Activated CD4-positive, CD25-positive, alpha-beta regulatory T cell (primary cell): ENCODE measurements around the gene CATSPERZ.

ENCODE experiments used
- DNase-seq, 4 experiments: peaks; one replicate each; lab custom pipeline; 2025; lab: John Stamatoyannopoulos, UW

CATSPERZ gene

GRCh38 chr11:64264371-64264852 is 35.7 kb upstream of the CATSPERZ start:
- DNase-seq: no peak

DNA sequence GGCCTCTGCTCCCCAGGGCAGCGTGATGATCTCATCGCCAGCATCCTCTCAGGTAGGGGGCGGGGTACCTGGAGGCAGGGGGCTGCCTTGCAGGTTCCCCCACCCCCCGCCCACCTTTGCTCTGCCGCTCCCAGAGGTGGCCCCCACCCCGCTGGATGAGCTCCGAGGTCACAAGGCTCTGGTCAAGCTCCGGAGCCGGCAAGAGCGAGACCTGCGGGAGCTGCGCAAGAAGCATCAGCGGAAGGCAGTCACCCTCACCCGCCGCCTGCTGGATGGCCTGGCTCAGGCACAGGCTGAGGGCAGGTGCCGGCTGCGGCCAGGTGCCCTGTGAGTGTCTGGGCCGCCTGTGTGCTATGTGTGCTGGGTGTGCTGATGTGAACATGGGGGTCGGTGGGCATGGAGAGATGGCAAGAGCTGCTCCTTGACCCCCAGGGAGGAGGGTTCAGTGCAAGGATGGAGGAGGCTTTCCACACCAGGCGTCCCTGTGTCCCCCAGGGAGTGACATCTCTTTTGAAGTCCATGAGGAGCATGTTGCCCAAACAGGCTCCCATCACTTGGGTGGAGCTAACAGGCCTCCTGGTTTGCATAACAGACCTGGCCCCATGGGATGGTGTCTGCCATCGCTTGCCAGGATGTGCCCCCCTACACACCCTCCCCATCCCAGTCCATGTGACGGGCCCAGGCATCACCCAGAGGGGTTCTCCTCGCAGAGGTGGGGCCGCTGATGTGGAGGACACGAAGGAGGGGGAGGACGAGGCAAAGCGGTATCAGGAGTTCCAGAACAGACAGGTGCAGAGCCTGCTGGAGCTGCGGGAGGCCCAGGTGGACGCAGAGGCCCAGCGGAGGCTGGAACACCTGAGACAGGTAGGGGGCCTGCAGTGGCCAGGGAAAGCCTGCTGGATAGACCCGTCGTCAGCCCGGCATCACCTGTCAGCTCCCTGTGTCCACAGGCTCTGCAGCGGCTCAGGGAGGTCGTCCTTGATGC is 34.7 kb upstream of the CATSPERZ start:
- DNase-seq: no peak

DNA sequence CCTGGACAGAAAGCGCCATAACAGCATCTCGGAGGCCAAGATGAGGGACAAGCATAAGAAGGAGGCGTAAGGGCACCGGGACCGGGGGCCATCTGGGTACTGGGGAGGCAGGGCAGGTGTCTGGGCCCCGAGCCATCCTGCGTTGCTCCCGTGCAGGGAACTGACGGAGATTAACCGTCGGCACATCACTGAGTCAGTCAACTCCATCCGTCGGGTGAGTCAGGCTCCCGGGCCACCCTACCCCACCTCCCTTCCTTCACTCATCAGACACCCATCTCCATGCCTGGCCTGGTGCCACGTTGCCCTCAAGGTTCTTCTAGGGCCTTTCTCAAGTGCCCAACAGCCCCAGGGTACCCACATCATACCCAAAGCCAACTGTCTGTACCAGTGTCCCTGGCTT is 33.8 kb upstream of the CATSPERZ start:
- no peak for DNase-seq

GRCh38 chr11:64267207-64267945 is 32.8 kb upstream of the CATSPERZ start:
- no peak for DNase-seq

- DNase-seq: no peak
These were observed 31.9 kb upstream of the CATSPERZ start for GRCh38 chr11:64268025-64268892.

GRCh38 chr11:64268893-64269539 is 31.1 kb upstream of the CATSPERZ start:
- DNase-seq: peak in 1 of 4 experiments; percentile 25

- DNase-seq: peak; percentile 92 to 94 (median 93)
These were observed 30.5 kb upstream of the CATSPERZ start for GRCh38 chr11:64269540-64270220.

- no peak for DNase-seq
These were observed 24.9 kb upstream of the CATSPERZ start for GRCh38 chr11:64275031-64275800.

DNA sequence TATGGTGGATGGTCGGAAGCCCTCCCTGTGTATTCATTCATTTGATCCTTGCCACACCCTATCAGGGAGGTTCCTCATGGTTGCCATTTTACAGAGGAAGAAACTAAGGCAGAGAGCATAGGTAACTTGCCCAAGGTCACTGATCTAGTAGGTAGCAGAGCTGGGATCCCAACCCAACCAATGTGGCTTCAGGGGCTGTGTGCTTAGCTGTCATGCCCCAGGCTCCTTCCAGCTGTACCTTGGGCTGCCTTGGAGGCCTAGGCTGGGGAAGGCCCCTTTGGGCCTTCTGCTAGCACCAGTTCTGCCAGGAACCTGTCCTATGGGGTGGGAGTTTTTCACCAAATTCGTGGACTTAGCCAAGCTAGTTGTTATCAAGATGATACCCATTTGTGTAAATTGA is 24.3 kb upstream of the CATSPERZ start:
- no peak for DNase-seq

GRCh38 chr11:64276653-64277431 is 23.3 kb upstream of the CATSPERZ start:
- DNase-seq: no peak

DNA sequence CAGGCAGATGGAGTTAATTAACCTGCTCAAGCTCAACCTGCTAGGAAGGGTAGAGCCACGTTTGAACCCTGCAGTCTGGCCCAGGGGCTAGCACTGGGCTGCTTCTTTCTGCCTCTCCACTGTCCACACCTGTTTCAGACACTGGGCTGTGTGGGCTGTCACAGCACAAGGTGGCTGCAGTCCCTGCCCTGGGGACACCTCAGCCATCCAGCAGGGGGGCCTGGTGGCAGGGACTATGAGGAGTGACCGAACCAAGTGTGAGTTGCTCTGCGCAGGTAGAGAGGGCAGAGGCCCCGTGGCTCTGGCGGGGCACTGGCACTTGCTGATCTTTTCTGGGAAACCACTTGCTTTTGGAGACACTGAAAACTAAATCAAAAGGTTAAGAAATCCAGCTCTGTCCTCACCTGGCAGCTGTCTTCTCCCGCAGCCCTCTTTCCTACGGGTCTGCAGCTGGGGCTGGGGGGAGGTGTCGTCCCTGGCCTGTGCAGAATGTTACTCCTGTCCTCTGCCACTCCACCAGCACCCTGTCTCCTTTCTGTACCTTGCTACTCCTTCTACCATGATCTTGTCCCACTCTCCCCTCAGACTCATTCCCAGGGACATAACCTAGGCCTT is 21.5 kb upstream of the CATSPERZ start:
- no peak for DNase-seq

DNA sequence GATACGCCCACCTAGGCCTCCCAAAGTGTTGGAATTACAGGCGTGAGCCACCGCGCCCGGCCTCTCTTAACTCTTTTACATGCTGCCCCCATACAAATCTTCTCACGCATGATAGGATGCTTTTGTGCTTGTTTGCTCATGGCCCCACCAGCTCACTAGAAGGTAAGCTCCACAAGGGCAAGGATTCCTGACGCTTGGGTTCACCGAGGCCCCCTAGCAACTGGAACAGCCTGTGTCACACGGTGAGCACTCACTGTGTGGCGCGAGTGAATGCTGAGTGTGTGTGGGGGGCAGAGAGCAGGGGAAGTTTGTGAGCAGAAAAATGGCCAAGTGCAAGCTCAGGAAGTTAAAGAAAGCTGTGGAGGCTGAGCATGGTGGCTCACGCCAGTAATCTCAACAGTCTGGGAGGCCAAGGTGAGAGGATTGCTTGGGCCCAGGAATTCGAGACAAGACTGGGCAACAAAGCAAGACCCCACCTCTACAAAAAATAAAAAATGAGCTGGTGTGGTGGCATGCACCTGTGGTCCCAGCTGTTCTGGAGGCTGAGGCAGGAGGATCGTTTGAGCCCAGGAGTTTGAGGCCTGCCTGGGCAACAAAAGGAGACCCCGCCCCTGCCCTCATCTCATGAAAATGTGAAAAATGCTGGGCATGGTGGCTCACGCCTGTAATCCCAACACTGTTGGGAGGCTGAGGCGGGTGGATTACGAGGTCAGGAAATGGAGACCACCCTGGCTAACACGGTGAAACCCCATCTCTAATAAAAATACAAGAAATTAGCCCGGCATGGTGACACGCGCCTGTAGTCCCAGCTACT is 18.0 kb upstream of the CATSPERZ start:
- no peak for DNase-seq

GRCh38 chr11:64283092-64283491 is 17.1 kb upstream of the CATSPERZ start:
- no peak for DNase-seq

GRCh38 chr11:64284048-64284961 is 15.9 kb upstream of the CATSPERZ start, which contains the start of gene BAD:
Gene BAD, minus strand, starts transcription at chr11:64284665. Its CDS starts 297 bp downstream, at chr11:64284368.
- DNase-seq: peak; percentile 82 to 86 (median 84)

DNA sequence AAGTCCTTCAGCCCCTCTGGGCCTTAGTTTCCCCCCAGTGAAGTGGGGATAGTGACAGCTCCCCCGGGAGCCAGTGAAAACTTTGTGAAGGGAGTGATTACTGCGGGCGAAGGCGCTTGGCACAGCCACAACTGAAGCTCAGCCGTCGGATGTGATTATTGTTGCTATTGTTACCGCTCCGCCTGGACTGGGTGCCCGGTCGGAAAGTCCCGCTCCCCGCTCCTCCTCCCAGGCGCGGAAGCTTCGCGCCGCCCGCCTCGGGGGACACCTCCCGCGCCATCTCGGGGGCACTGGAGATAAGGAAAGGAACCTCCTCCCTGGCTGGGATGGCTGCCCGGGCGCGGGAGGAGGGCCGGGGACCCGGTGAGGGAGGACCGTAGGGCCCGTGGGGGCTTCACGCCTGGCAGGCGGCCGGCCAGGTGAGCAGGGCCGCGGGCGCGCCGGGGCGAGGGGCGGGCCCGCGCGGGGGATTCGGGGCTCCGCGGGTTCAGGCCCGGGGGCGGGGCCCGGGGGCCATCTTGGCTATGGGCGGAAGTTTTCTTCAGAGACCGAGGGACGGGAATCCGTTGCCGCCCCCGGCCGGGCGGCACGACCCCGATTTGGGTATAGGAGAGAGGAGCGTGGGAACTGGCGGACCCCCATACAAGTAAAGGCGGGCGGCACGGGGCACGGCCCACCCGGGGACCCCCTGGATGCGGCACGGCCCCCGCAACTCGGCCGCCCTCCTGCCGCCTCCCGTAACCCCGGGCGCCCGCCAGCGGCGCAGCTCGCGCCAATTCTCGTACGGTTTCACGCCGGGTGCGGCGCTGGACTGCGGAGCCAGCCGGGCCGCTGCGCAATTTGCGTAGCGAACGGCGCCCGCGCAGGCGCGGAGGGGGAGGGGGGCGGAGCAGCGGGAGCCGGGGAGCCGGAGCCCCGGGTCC is 14.9 kb upstream of the CATSPERZ start, which contains the start of gene GPR137:
Gene GPR137, plus strand, starts transcription at position 887 of the 923 bp plus-strand sequence. CDS start 677 bp downstream, outside the sequence.
- peak; percentile 86 to 87 (median 86) for DNase-seq
